HepG2 (cell line): ENCODE data around the gene SACS.

Source experiments
- NFIC ChIP-seq: IDR thresholded peaks from 2 replicates; pipeline ENCODE4 v1.6.1; 2012; ENCODE audit warnings: mild to moderate bottlenecking, low read length, inconsistent platforms
- TF ChIP-seq, protein P1 (sequence below): sonication (generic); formaldehyde crosslinking; IDR thresholded peaks from 2 replicates; pipeline ENCODE4 v1.4.0; 2020; ENCODE audit warnings: missing genetic modification reagents
- TF ChIP-seq, protein P2 (sequence below): sonication (generic); formaldehyde crosslinking; IDR thresholded peaks from 2 replicates; pipeline ENCODE4 v1.5.0; 2020; ENCODE audit warnings: mild to moderate bottlenecking, missing genetic modification reagents, moderate library complexity

DNA sequence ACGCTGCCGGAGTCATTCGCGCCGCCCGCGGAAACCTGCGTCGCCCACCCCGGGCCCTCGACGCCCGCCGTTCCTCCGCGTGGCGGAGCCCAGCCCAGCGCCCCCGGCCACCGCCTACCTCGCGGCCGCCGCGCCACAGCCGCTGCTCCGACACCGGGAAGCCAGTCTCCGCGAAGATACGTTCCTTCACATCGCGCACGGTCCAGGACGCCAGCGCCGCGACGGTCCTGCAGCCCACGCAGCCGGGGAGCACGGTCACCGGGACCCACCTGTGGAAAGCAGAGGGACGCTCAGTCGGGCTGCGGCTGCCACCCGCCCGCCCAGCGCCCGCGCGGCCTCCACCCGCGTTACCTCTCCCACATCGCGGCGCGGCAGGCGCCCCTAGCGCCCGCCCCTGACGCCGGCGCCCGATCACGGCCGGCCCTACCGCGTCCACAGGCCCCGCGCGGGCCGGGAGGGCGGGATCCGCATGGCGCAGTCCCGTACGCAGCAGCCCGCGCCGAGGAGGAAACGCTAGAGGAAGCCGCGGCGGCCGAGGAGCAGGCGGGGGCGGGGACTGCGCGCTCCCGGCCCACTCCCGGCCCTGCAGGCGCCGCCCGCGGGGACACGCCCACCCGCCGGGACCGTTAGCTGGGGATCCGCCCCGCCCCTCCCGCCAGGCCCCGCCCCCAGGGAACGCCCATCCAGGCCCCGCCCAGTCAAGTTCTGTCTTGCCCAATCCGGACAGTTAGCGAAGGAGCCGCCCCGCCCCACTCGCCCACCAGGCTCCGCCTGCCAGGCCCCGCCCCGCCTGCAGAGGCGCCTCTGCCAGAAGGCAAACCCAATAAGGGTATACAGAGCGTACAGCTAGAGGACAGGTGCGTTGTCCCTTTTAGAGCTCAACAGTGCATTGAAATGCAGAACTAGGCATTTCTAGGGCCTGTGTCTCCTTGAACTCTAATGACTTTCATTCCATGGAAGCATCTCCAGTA, 58.2 kb downstream of the SACS start:
- TF ChIP-seq, protein P1, sequence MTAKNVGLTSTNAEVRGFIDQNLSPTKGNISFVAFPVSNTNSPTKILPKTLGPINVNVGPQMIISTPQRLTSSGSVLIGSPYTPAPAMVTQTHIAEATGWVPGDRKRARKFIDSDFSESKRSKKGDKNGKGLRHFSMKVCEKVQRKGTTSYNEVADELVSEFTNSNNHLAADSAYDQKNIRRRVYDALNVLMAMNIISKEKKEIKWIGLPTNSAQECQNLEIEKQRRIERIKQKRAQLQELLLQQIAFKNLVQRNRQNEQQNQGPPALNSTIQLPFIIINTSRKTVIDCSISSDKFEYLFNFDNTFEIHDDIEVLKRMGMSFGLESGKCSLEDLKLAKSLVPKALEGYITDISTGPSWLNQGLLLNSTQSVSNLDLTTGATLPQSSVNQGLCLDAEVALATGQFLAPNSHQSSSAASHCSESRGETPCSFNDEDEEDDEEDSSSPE (CRISPR knock-in tag), result peak; percentile 14
- TF ChIP-seq NFIC, result no peak
- TF ChIP-seq, protein P2, sequence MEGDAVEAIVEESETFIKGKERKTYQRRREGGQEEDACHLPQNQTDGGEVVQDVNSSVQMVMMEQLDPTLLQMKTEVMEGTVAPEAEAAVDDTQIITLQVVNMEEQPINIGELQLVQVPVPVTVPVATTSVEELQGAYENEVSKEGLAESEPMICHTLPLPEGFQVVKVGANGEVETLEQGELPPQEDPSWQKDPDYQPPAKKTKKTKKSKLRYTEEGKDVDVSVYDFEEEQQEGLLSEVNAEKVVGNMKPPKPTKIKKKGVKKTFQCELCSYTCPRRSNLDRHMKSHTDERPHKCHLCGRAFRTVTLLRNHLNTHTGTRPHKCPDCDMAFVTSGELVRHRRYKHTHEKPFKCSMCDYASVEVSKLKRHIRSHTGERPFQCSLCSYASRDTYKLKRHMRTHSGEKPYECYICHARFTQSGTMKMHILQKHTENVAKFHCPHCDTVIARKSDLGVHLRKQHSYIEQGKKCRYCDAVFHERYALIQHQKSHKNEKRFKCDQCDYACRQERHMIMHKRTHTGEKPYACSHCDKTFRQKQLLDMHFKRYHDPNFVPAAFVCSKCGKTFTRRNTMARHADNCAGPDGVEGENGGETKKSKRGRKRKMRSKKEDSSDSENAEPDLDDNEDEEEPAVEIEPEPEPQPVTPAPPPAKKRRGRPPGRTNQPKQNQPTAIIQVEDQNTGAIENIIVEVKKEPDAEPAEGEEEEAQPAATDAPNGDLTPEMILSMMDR, result no peak
